ENCODE results near the gene PIK3R2.

PIK3R2 gene

DNA sequence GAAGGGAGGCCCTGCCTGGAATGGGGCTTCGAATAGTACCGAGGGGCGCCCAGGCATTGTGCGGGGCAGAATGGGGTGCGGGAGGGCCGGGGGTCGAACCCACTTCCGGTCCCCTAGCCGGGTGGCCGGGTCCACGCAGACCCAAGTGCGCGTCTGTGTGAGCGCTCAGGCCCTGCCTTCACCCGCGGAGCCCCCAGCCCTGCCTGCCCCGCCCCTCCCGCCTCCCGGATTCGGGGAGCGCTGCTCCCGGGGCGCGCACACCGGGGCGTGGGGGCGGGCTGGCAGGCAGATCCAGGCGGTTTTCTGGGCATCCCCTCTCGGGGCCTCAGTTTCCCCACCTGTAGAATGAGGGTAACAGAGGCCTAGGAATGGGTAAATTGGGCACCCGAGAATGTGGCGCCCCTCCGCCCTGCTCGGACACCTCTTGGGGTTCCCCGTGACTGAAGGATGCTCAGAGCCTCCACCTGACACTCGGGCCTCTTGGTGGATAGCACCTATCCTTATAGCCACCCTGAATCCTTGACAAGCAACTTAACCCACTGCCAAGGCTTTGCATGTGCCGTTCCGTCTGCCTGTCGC lies 682 bp downstream of the PIK3R2 start:
- POLR2A ChIA-PET: no interaction called here
- H3K4me3 ChIP-seq (ENCODE audit: low read depth, low read length): peak overlapping the region; percentile 86
- CTCF ChIA-PET: no interaction called here
- TF ChIP-seq, protein P1, sequence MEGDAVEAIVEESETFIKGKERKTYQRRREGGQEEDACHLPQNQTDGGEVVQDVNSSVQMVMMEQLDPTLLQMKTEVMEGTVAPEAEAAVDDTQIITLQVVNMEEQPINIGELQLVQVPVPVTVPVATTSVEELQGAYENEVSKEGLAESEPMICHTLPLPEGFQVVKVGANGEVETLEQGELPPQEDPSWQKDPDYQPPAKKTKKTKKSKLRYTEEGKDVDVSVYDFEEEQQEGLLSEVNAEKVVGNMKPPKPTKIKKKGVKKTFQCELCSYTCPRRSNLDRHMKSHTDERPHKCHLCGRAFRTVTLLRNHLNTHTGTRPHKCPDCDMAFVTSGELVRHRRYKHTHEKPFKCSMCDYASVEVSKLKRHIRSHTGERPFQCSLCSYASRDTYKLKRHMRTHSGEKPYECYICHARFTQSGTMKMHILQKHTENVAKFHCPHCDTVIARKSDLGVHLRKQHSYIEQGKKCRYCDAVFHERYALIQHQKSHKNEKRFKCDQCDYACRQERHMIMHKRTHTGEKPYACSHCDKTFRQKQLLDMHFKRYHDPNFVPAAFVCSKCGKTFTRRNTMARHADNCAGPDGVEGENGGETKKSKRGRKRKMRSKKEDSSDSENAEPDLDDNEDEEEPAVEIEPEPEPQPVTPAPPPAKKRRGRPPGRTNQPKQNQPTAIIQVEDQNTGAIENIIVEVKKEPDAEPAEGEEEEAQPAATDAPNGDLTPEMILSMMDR (IDR thresholded peaks at IDR 0.05; ENCODE audit: insufficient read depth, low read length, missing control alignments): no peak
- no peak for DNase-seq (ENCODE audit: low read depth, low spot score)

- ChIA-PET CTCF (interaction anchor here (0.7 to 1.3 kb wide), 2 partner anchors 13 to 42 kb away, joined by 3 to 5 read pairs; no protein-coding TSS in a partner anchor), POLR2A (no interaction called here)
- TF ChIP-seq, protein P1 (IDR thresholded peaks at IDR 0.05; ENCODE audit: insufficient read depth, low read length, missing control alignments): no peak
- no peak for DNase-seq (ENCODE audit: low read depth, low spot score)
- H3K4me3 ChIP-seq (ENCODE audit: low read depth, low read length): no peak overlapping the region
Observed at GRCh38 chr19:18155095-18156087, 2.4 kb downstream of the PIK3R2 start.

DNA sequence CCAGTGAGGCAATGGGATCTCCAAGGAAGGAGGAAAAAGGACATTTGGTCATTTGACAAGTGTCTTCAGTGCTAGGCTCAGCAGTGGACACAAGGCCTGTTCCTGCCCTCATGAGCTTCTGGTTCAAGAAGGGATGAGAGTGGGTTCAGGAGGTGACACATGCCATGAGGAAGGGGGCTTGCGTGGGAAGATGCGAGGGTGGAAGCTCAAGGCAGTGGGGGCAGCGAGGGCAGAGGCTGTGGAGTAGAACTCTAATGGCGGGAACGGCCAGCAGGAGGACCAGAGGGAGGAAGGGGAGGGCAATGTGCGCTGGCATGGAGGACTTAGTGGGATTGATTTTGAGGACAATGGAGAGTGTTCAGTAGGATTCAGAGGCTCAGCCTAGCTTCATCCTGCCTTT lies 3.3 kb downstream of the PIK3R2 start:
- no peak overlapping the region for H3K4me3 ChIP-seq (ENCODE audit: low read depth, low read length)
- POLR2A ChIA-PET: no interaction called here
- CTCF ChIA-PET: interaction anchor here (0.7 to 1.3 kb wide), 2 partner anchors 12 to 43 kb away, joined by 3 read pairs; no protein-coding TSS in a partner anchor
- DNase-seq (ENCODE audit: low read depth, low spot score): no peak
- TF ChIP-seq, protein P1 (IDR thresholded peaks at IDR 0.05; ENCODE audit: insufficient read depth, low read length, missing control alignments): no peak

GRCh38 chr19:18156841-18157464 lies 4.0 kb downstream of the PIK3R2 start:
- TF ChIP-seq, protein P1 (IDR thresholded peaks at IDR 0.05; ENCODE audit: insufficient read depth, low read length, missing control alignments): no peak
- peak; percentile 12 for DNase-seq (ENCODE audit: low read depth, low spot score)
- no peak overlapping the region for H3K4me3 ChIP-seq (ENCODE audit: low read depth, low read length)
- ChIA-PET POLR2A (no interaction called here), CTCF (interaction anchor here (0.7 to 1.5 kb wide), 2 partner anchors 44 kb away, joined by 3 to 8 read pairs; no protein-coding TSS in a partner anchor)

DNA sequence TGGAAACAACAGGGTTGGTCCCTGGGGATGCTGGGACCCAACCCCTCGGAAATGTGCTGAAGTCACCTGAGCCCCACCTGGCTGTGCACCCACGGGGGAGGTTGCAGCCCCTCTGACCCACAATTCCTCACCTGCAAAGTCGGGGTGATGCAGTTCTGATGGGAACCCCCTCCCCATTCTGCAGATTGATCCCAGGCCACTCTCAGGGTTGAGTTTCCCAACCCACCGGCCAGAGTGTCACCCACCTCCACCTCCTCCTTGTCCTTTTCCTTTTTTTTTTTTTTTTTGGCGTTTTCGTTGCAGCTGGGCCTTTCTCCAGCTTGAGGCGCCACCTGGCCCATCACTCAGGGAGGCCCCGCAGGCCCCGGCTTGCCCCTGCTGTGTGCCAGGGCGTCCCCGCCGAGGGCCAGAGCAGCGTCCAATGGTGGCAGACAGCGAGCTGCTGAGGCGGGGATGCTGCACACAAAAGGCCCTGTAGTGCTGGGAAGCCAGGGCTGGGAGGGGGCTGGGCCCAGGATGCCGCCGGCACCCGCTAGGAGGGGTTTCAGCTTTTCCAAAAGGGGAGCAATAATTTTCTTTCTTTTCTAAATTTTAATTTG lies 4.6 kb downstream of the PIK3R2 start:
- no peak for DNase-seq (ENCODE audit: low read depth, low spot score)
- no peak overlapping the region for H3K4me3 ChIP-seq (ENCODE audit: low read depth, low read length)
- CTCF ChIA-PET: interaction anchor here (1.0 to 5.0 kb wide), 3 partner anchors 12 to 96 kb away, joined by 3 to 66 read pairs (median 8); a partner anchor contains a TSS
- POLR2A ChIA-PET: no interaction called here
- TF ChIP-seq, protein P1 (IDR thresholded peaks at IDR 0.05; ENCODE audit: insufficient read depth, low read length, missing control alignments): no peak

All from AG04449 (cell line).